ENCODE data around the gene GPN2. TPM values are rescaled to one million over a fixed set of nuclear protein-coding genes. Genes with fewer than 3 reads are reported as not detected.

The GPN2 gene
- polyA plus RNA-seq, 1 donor from 2014 or later = 20.2 TPM

DNA sequence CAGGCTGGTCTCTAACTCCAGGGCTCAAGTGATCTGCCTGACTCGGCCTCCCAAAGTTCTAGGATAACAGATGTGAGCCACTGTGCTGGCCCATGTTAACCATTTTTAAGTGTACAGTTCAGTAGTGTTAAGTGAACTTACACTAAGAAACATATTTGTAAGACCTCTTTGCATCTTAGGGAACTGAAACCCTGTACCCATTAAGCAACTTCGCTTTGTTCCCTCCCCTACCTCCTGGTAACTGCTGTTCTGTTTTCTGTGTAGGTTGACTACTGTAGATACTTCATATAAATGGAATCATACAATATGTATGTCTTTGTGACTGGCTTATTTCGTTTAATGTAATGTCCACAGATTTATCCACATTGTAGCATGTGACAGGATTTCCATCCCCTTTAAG, 42.4 kb upstream of the GPN2 start:
- H3K4me3 ChIP-seq (ENCODE audit: low read length) = no peak overlapping the region
- peaks cover 11% of the 10 kb centered on the region for H3K36me3 ChIP-seq (ENCODE audit: insufficient read depth, low read length)
- no peak overlapping the region for H3K4me2 ChIP-seq (ENCODE audit: low read length)
- H3K9ac ChIP-seq (ENCODE audit: low read length) = no peak overlapping the region
- H3K27me3 ChIP-seq (ENCODE audit: insufficient read depth, low read depth, low read length) = no peaks in the 10 kb centered on the region
- H3K79me2 ChIP-seq (replicated peaks; ENCODE audit: insufficient read depth, low read length) = no peaks in the 10 kb centered on the region
- H4K20me1 ChIP-seq (ENCODE audit: insufficient read depth) = no peaks in the 10 kb centered on the region
- no peaks in the 10 kb centered on the region for H3F3A ChIP-seq (ENCODE audit: insufficient read depth, low read length, poor library complexity, severe bottlenecking)
- H2AFZ ChIP-seq (ENCODE audit: low read depth, low read length) = no peak overlapping the region
- no peaks in the 10 kb centered on the region for H3K9me3 ChIP-seq (ENCODE audit: low read length)
- H3K9me2 ChIP-seq (ENCODE audit: insufficient read depth, low read length) = no peaks in the 10 kb centered on the region
- no peak overlapping the region for H3K27ac ChIP-seq (ENCODE audit: low read length)
- TF ChIP-seq TAF1 (IDR thresholded peaks at IDR 0.05; ENCODE audit: low read depth) (no peak), SMC3 (conservative IDR thresholded peaks at IDR 0.05; ENCODE audit: poor library complexity) (no peak), POLR2AphosphoS5 (IDR thresholded peaks at IDR 0.05) (no peak), MXI1 (conservative IDR thresholded peaks at IDR 0.05; ENCODE audit: poor library complexity, severe bottlenecking) (no peak), EP300 (conservative IDR thresholded peaks at IDR 0.05; ENCODE audit: poor library complexity, severe bottlenecking) (no peak), RAD21 (conservative IDR thresholded peaks at IDR 0.05) (no peak), EZH2 (IDR thresholded peaks at IDR 0.05; ENCODE audit: borderline replicate concordance, insufficient read depth, low read length, poor library complexity, severe bottlenecking) (no peak)
- TF ChIP-seq, protein P1, sequence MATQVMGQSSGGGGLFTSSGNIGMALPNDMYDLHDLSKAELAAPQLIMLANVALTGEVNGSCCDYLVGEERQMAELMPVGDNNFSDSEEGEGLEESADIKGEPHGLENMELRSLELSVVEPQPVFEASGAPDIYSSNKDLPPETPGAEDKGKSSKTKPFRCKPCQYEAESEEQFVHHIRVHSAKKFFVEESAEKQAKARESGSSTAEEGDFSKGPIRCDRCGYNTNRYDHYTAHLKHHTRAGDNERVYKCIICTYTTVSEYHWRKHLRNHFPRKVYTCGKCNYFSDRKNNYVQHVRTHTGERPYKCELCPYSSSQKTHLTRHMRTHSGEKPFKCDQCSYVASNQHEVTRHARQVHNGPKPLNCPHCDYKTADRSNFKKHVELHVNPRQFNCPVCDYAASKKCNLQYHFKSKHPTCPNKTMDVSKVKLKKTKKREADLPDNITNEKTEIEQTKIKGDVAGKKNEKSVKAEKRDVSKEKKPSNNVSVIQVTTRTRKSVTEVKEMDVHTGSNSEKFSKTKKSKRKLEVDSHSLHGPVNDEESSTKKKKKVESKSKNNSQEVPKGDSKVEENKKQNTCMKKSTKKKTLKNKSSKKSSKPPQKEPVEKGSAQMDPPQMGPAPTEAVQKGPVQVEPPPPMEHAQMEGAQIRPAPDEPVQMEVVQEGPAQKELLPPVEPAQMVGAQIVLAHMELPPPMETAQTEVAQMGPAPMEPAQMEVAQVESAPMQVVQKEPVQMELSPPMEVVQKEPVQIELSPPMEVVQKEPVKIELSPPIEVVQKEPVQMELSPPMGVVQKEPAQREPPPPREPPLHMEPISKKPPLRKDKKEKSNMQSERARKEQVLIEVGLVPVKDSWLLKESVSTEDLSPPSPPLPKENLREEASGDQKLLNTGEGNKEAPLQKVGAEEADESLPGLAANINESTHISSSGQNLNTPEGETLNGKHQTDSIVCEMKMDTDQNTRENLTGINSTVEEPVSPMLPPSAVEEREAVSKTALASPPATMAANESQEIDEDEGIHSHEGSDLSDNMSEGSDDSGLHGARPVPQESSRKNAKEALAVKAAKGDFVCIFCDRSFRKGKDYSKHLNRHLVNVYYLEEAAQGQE (IDR thresholded peaks at IDR 0.05; ENCODE audit: borderline replicate concordance) = no peak
- TF ChIP-seq, protein P2, sequence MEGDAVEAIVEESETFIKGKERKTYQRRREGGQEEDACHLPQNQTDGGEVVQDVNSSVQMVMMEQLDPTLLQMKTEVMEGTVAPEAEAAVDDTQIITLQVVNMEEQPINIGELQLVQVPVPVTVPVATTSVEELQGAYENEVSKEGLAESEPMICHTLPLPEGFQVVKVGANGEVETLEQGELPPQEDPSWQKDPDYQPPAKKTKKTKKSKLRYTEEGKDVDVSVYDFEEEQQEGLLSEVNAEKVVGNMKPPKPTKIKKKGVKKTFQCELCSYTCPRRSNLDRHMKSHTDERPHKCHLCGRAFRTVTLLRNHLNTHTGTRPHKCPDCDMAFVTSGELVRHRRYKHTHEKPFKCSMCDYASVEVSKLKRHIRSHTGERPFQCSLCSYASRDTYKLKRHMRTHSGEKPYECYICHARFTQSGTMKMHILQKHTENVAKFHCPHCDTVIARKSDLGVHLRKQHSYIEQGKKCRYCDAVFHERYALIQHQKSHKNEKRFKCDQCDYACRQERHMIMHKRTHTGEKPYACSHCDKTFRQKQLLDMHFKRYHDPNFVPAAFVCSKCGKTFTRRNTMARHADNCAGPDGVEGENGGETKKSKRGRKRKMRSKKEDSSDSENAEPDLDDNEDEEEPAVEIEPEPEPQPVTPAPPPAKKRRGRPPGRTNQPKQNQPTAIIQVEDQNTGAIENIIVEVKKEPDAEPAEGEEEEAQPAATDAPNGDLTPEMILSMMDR (IDR thresholded peaks at IDR 0.05; ENCODE audit: poor library complexity, severe bottlenecking) = no peak

DNA sequence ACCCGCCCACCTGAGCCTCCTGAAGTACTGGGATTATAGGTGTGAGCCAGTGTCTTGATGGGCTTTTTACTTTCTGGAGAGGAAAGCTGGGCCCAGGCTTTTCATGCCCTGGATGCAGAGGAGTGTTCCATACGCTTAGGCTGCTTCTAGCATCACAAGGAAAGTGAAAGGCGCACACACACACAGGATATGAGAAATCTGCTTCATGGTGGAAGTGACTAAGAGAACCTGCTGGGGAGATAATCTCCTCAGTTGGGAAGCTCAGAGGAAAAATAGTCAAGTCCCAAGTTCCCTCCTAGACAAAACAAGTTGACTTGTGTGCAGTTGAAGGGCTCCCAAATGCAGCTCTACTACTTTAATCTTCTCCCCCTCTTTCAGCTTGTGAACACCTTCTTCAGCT, 33.6 kb upstream of the GPN2 start:
- H3F3A ChIP-seq (ENCODE audit: insufficient read depth, low read length, poor library complexity, severe bottlenecking) = no peaks in the 10 kb centered on the region
- no peaks in the 10 kb centered on the region for H4K20me1 ChIP-seq (ENCODE audit: insufficient read depth)
- H3K36me3 ChIP-seq (ENCODE audit: insufficient read depth, low read length) = peaks cover 7% of the 10 kb centered on the region
- no peak overlapping the region for H2AFZ ChIP-seq (ENCODE audit: low read depth, low read length)
- H3K4me2 ChIP-seq (ENCODE audit: low read length) = no peak overlapping the region
- TF ChIP-seq SMC3 (conservative IDR thresholded peaks at IDR 0.05; ENCODE audit: poor library complexity) = no peak
- TF ChIP-seq POLR2AphosphoS5 (IDR thresholded peaks at IDR 0.05) = no peak
- TF ChIP-seq TAF1 (IDR thresholded peaks at IDR 0.05; ENCODE audit: low read depth) = no peak
- no peak for TF ChIP-seq EP300 (conservative IDR thresholded peaks at IDR 0.05; ENCODE audit: poor library complexity, severe bottlenecking)
- TF ChIP-seq MXI1 (conservative IDR thresholded peaks at IDR 0.05; ENCODE audit: poor library complexity, severe bottlenecking) = no peak
- TF ChIP-seq RAD21 (conservative IDR thresholded peaks at IDR 0.05) = no peak
- TF ChIP-seq, protein P1 (IDR thresholded peaks at IDR 0.05; ENCODE audit: borderline replicate concordance) = no peak
- no peak for TF ChIP-seq EZH2 (IDR thresholded peaks at IDR 0.05; ENCODE audit: borderline replicate concordance, insufficient read depth, low read length, poor library complexity, severe bottlenecking)
- TF ChIP-seq, protein P2 (IDR thresholded peaks at IDR 0.05; ENCODE audit: poor library complexity, severe bottlenecking) = no peak
- H3K9me2 ChIP-seq (ENCODE audit: insufficient read depth, low read length) = no peaks in the 10 kb centered on the region
- H3K9me3 ChIP-seq (ENCODE audit: low read length) = no peaks in the 10 kb centered on the region
- H3K27me3 ChIP-seq (ENCODE audit: insufficient read depth, low read depth, low read length) = no peaks in the 10 kb centered on the region
- H3K9ac ChIP-seq (ENCODE audit: low read length) = no peak overlapping the region
- H3K79me2 ChIP-seq (replicated peaks; ENCODE audit: insufficient read depth, low read length) = peaks cover 16% of the 10 kb centered on the region
- H3K27ac ChIP-seq (ENCODE audit: low read length) = no peak overlapping the region
- H3K4me3 ChIP-seq (ENCODE audit: low read length) = no peak overlapping the region
